HEK293 (cell line): Measurements from ENCODE around the gene TDP1.

Experiments
- CTCF ChIA-PET: fragments of 350-600 bp; formaldehyde crosslinking; extraction: SDS; loops from one replicate; lab custom pipeline; 2021; ENCODE audit warnings: antibody characterized with exemption; lab: Yijun Ruan, JAX
- POLR2A ChIA-PET: fragments of 300-600 bp; formaldehyde crosslinking; extraction: SDS; loops from one replicate; lab custom pipeline; 2020; ENCODE audit warnings: antibody characterized with exemption, inconsistent platforms; lab: Yijun Ruan, JAX
- H3K27ac ChIP-seq: fragments of 200-500 bp; sonication (Bioruptor generic); 2 replicates; pipeline ENCODE4 v1.5.1; 2014; ENCODE audit warnings: low read depth, low read length, control low read depth, inconsistent platforms; ENCODE audit errors: extremely low read depth
- H3K36me3 ChIP-seq, 2 experiments: fragments of 200-500 bp in 1 of 2; sonication (Bioruptor generic) in 1 of 2; 1 replicate in 1 of 2; 2 replicates in 1 of 2; pipeline ENCODE4 v1.5.1; 2014 to 2017; ENCODE audit warnings: inconsistent platforms in 2 of 2, low read length in 2 of 2; ENCODE audit not compliant: control insufficient read depth in 2 of 2, insufficient read depth in 1 of 2
- H3K4me1 ChIP-seq: fragments of 200-500 bp; sonication (Bioruptor generic); 2 replicates; pipeline ENCODE4 v1.5.1; 2014; ENCODE audit warnings: mild to moderate bottlenecking, low read length, inconsistent platforms; ENCODE audit not compliant: control insufficient read depth, insufficient read depth
- H3K4me3 ChIP-seq: 2 replicates; pipeline ENCODE4 v1.5.1; 2011; ENCODE audit warnings: low read depth, mild to moderate bottlenecking, control low read depth, low read length, moderate library complexity
- H3K9me3 ChIP-seq: fragments of 200-500 bp; sonication (Bioruptor generic); 2 replicates; pipeline ENCODE4 v1.5.1; 2014; ENCODE audit warnings: low read depth, low read length, inconsistent platforms; ENCODE audit not compliant: control insufficient read depth, insufficient read depth
- GLIS1 ChIP-seq: fragments of 450-650 bp; formaldehyde crosslinking; IDR thresholded peaks from 2 replicates; pipeline ENCODE4 v1.5.1; 2016; ENCODE audit warnings: missing biosample characterization, missing genetic modification characterization
- MYNN ChIP-seq: fragments of 450-650 bp; formaldehyde crosslinking; IDR thresholded peaks from 2 replicates; pipeline ENCODE4 v1.5.1; 2016; ENCODE audit warnings: missing biosample characterization, missing genetic modification characterization, borderline replicate concordance
- ZBTB1 ChIP-seq: fragments of 450-650 bp; formaldehyde crosslinking; IDR thresholded peaks from 2 replicates; pipeline ENCODE4 v1.5.1; 2016; ENCODE audit warnings: missing biosample characterization, missing genetic modification characterization
- ZBTB44 ChIP-seq: fragments of 450-650 bp; IDR thresholded peaks from 2 replicates; pipeline ENCODE4 v1.5.1; 2018; ENCODE audit warnings: missing biosample characterization, mild to moderate bottlenecking, missing genetic modification characterization
- ZBTB48 ChIP-seq: fragments of 450-650 bp; formaldehyde crosslinking; IDR thresholded peaks from 2 replicates; pipeline ENCODE4 v1.5.1; 2016; ENCODE audit warnings: missing biosample characterization, missing genetic modification characterization
- ZNF132 ChIP-seq: fragments of 450-650 bp; formaldehyde crosslinking; IDR thresholded peaks from 2 replicates; pipeline ENCODE4 v1.5.1; 2017; ENCODE audit warnings: missing biosample characterization, missing genetic modification characterization, borderline replicate concordance
- ZNF133 ChIP-seq: fragments of 450-650 bp; formaldehyde crosslinking; IDR thresholded peaks from 2 replicates; pipeline ENCODE4 v1.5.1; 2016; ENCODE audit warnings: missing biosample characterization, missing genetic modification characterization
- ZNF16 ChIP-seq: fragments of 450-650 bp; formaldehyde crosslinking; IDR thresholded peaks from 2 replicates; pipeline ENCODE4 v1.5.1; 2016; ENCODE audit warnings: low read depth, missing biosample characterization, missing genetic modification characterization
- ZNF175 ChIP-seq: fragments of 450-650 bp; formaldehyde crosslinking; IDR thresholded peaks from 2 replicates; pipeline ENCODE4 v1.5.1; 2016; ENCODE audit warnings: missing biosample characterization, missing genetic modification characterization
- ZNF501 ChIP-seq: fragments of 450-650 bp; formaldehyde crosslinking; IDR thresholded peaks from 2 replicates; pipeline ENCODE4 v1.5.1; 2016; ENCODE audit warnings: missing biosample characterization, missing genetic modification characterization
- ZNF558 ChIP-seq: fragments of 450-650 bp; formaldehyde crosslinking; IDR thresholded peaks from 2 replicates; pipeline ENCODE4 v1.5.1; 2016; ENCODE audit warnings: missing biosample characterization, missing genetic modification characterization
- ZNF626 ChIP-seq: fragments of 450-650 bp; sonication (Bioruptor Pico); formaldehyde crosslinking; IDR thresholded peaks from 2 replicates; pipeline ENCODE4 v1.5.1; 2018; ENCODE audit warnings: missing biosample characterization, missing genetic modification characterization, inconsistent platforms
- ZNF830 ChIP-seq: fragments of 450-650 bp; IDR thresholded peaks from 2 replicates; pipeline ENCODE4 v1.5.0; 2018; ENCODE audit warnings: missing biosample characterization, missing genetic modification characterization, low read depth, mild to moderate bottlenecking, moderate library complexity
- ZXDB ChIP-seq: fragments of 450-650 bp; formaldehyde crosslinking; IDR thresholded peaks from 2 replicates; pipeline ENCODE4 v1.5.1; 2016; ENCODE audit warnings: missing biosample characterization, missing genetic modification characterization
- TF ChIP-seq, protein P1 (sequence below): fragments of 450-650 bp; formaldehyde crosslinking; IDR thresholded peaks from 2 replicates; pipeline ENCODE4 v1.5.1; 2016; ENCODE audit warnings: missing biosample characterization, missing genetic modification characterization, borderline replicate concordance
- TF ChIP-seq, protein P2 (sequence below): fragments of 450-650 bp; formaldehyde crosslinking; IDR thresholded peaks from 2 replicates; pipeline ENCODE4 v1.5.1; 2016; ENCODE audit warnings: missing biosample characterization, missing genetic modification characterization
- TF ChIP-seq, protein P3 (sequence below): fragments of 450-650 bp; formaldehyde crosslinking; IDR thresholded peaks from 2 replicates; pipeline ENCODE4 v1.5.0; 2017; ENCODE audit warnings: missing biosample characterization, missing genetic modification characterization, borderline replicate concordance

TDP1 gene

DNA sequence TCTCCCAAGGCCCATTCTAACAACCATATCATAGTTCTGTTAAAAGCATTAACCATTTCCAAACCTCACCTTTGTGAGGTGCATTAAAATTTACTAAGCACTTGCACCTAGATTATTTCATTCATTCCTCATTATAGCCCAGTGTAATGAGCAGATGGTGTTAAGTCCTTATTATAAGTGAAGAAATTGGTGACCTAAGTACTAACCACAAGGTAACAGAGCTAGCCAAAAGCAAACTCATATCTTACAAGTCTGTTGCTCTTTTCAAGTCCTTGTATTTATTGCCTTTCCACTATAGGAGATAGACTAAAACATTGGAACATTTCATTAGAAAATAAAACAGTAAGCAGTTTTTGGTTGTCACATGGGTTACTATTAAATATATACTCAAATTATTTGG, 49.7 kb downstream of the TDP1 start (continued):
- TF ChIP-seq, protein P1, sequence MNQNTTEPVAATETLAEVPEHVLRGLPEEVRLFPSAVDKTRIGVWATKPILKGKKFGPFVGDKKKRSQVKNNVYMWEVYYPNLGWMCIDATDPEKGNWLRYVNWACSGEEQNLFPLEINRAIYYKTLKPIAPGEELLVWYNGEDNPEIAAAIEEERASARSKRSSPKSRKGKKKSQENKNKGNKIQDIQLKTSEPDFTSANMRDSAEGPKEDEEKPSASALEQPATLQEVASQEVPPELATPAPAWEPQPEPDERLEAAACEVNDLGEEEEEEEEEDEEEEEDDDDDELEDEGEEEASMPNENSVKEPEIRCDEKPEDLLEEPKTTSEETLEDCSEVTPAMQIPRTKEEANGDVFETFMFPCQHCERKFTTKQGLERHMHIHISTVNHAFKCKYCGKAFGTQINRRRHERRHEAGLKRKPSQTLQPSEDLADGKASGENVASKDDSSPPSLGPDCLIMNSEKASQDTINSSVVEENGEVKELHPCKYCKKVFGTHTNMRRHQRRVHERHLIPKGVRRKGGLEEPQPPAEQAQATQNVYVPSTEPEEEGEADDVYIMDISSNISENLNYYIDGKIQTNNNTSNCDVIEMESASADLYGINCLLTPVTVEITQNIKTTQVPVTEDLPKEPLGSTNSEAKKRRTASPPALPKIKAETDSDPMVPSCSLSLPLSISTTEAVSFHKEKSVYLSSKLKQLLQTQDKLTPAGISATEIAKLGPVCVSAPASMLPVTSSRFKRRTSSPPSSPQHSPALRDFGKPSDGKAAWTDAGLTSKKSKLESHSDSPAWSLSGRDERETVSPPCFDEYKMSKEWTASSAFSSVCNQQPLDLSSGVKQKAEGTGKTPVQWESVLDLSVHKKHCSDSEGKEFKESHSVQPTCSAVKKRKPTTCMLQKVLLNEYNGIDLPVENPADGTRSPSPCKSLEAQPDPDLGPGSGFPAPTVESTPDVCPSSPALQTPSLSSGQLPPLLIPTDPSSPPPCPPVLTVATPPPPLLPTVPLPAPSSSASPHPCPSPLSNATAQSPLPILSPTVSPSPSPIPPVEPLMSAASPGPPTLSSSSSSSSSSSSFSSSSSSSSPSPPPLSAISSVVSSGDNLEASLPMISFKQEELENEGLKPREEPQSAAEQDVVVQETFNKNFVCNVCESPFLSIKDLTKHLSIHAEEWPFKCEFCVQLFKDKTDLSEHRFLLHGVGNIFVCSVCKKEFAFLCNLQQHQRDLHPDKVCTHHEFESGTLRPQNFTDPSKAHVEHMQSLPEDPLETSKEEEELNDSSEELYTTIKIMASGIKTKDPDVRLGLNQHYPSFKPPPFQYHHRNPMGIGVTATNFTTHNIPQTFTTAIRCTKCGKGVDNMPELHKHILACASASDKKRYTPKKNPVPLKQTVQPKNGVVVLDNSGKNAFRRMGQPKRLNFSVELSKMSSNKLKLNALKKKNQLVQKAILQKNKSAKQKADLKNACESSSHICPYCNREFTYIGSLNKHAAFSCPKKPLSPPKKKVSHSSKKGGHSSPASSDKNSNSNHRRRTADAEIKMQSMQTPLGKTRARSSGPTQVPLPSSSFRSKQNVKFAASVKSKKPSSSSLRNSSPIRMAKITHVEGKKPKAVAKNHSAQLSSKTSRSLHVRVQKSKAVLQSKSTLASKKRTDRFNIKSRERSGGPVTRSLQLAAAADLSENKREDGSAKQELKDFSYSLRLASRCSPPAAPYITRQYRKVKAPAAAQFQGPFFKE (tag by site-specific recombination) = no peak
- TF ChIP-seq ZNF626 (tag by site-specific recombination) (no peak), ZNF830 (tag by site-specific recombination) (no peak), ZNF132 (tag by site-specific recombination) (no peak)

DNA sequence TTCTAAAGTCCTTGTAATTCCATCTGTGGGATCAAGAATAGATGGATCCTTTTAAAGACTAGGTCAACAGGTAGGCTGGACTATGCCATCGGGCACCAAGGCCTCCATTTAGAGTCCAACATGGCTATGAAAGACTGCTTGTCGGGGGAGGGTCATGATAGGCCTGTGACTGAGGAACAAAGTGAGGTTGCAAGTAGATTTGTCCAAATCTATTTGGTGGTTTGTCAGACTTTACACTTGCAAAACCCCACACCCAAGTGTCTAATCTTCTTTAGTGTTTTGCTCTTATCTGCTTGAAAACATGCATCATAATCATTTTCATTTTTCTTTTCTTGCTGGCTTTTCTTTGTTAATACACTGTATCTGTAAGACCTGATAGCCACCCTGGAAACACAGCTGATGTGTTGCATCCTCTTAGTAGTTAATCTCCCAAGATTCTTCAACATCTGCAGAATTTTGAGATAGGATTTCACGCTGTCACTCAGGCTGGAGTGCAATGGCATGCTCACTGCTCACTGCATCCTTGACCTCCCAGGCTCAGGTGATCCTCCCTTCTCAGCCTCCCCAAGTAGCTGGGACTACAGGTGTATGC, 50.3 kb downstream of the TDP1 start:
- Histone ChIP-seq H3K27ac (no peak overlapping the region), H3K4me3 (no peak overlapping the region), H3K4me1 (no peaks in the 10 kb centered on the region), H3K36me3 (peaks cover 27 to 54% of the 10 kb centered on the region in 2 experiments)
- POLR2A ChIA-PET = no interaction called here
- TF ChIP-seq ZNF16 (tag by site-specific recombination) (no peak), ZNF133 (tag by site-specific recombination) (no peak), MYNN (tag by site-specific recombination) (no peak), ZNF501 (tag by site-specific recombination) (no peak), ZNF175 (tag by site-specific recombination) (no peak), ZXDB (no peak), ZBTB48 (tag by site-specific recombination) (no peak), GLIS1 (tag by site-specific recombination) (no peak), ZBTB1 (tag by site-specific recombination) (no peak), ZBTB44 (no peak), ZNF558 (tag by site-specific recombination) (no peak)
- TF ChIP-seq, protein P2, sequence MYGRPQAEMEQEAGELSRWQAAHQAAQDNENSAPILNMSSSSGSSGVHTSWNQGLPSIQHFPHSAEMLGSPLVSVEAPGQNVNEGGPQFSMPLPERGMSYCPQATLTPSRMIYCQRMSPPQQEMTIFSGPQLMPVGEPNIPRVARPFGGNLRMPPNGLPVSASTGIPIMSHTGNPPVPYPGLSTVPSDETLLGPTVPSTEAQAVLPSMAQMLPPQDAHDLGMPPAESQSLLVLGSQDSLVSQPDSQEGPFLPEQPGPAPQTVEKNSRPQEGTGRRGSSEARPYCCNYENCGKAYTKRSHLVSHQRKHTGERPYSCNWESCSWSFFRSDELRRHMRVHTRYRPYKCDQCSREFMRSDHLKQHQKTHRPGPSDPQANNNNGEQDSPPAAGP (tag by site-specific recombination) = no peak
- TF ChIP-seq, protein P3, sequence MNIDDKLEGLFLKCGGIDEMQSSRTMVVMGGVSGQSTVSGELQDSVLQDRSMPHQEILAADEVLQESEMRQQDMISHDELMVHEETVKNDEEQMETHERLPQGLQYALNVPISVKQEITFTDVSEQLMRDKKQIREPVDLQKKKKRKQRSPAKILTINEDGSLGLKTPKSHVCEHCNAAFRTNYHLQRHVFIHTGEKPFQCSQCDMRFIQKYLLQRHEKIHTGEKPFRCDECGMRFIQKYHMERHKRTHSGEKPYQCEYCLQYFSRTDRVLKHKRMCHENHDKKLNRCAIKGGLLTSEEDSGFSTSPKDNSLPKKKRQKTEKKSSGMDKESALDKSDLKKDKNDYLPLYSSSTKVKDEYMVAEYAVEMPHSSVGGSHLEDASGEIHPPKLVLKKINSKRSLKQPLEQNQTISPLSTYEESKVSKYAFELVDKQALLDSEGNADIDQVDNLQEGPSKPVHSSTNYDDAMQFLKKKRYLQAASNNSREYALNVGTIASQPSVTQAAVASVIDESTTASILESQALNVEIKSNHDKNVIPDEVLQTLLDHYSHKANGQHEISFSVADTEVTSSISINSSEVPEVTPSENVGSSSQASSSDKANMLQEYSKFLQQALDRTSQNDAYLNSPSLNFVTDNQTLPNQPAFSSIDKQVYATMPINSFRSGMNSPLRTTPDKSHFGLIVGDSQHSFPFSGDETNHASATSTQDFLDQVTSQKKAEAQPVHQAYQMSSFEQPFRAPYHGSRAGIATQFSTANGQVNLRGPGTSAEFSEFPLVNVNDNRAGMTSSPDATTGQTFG (tag by site-specific recombination) = no peak
- TF ChIP-seq, all 188 proteins: peak for 0
- CTCF ChIA-PET = interaction anchor here (2.7 kb wide), 1 partner anchor 33 kb away, joined by 9 read pairs; no protein-coding TSS in a partner anchor
- H3K9me3 ChIP-seq = no peaks in the 10 kb centered on the region
